GM18498 (cell line): ENCODE measurements around the gene PLA2R1.
"Not testable (repeated sequence)": the region's sequence is repeated elsewhere in the genome, so short reads cannot be mapped to it uniquely, and the experiment has no call there.

Experiments
- ATAC-seq: cut with Tn5 transposase; IDR thresholded peaks from one replicate; pipeline ENCODE4 v1.9.1; 2021; ENCODE audit warnings: mild to moderate bottlenecking, moderate library complexity; ENCODE audit not compliant: unreplicated experiment

Gene PLA2R1

DNA sequence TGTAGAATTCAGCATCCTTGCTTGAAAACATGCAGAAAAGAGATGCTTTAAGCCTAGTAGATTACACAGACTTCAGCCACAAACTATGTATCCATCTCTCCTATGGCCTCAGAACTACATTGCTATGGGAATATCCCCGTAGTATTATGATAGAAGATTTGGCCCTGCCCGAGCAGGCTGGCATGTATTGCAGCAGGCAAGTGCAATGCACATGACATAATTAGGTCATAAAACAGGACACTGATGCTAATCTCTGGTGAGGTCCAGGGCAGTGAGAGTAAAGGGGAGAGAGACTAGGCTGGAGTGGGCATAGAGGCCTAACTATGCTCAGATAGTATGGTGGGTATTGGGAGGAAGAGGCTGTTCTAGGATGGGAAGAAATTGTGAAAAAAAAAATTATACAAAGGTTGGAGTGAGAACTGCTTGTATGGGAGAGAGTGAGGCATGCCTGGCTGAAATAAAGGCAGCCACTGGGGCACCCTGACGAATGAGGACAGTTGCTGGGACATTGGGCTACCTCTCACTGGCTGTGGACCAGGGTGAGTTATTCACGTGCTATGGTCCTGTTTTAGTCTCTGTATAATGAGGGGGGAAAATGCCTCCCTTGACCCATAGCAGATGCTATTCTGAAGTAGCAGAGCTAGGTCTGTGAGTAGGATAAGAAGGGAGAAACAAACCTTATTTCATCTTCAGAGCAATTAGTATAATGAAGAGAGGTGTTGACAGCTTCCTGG lies 1.6 kb upstream of the PLA2R1 start:
- no peak for ATAC-seq

GRCh38 chr2:160063271-160063670 lies 856 bp upstream of the PLA2R1 start:
- no peak for ATAC-seq

- ATAC-seq: no peak
Measured at GRCh38 chr2:160061944-160062291, 497 bp downstream of the PLA2R1 start.

DNA sequence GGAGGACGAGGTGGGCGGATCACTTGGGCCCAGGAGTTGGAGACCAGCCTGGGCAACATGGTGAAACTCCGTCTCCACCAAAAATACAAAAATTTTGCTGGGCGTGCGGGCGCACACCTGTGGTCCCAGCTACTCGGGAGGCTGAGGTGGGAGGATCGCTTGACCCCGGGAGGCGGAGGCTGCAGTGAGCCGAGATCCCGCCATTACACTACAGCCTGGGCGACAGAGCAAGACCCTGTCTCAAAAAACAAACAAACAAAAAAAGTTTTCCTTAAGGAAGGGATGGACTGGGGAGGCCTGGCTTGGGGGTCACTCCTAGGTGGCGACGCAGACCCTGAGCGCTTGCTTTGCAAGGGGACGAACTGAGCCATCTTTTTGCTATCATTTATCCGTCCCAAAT lies 882 bp downstream of the PLA2R1 start:
- ATAC-seq: no peak

DNA sequence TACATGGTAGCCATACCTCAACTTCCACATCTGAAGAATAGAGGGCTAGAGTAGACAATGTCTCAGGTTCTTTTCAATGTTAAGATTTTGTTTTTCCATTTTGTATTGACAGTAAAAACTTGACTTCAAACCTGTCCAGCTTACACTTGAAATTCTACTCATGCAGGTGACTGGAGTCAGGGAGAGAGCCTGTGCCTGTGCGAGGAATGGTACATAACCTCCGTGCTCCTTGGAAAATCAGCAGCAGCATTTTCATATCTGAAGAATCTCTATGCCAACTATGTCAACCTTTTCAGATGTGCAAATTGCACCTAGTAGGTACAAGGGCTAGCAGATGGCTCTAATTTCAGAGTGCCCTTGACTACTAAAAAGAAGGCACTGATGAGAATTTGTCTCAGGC lies 2.1 kb downstream of the PLA2R1 start:
- ATAC-seq: no peak

- ATAC-seq: no peak
Measured at GRCh38 chr2:160057356-160057755, 5.1 kb downstream of the PLA2R1 start.

- ATAC-seq: no peak
Measured at GRCh38 chr2:160055726-160056108, 6.7 kb downstream of the PLA2R1 start.

DNA sequence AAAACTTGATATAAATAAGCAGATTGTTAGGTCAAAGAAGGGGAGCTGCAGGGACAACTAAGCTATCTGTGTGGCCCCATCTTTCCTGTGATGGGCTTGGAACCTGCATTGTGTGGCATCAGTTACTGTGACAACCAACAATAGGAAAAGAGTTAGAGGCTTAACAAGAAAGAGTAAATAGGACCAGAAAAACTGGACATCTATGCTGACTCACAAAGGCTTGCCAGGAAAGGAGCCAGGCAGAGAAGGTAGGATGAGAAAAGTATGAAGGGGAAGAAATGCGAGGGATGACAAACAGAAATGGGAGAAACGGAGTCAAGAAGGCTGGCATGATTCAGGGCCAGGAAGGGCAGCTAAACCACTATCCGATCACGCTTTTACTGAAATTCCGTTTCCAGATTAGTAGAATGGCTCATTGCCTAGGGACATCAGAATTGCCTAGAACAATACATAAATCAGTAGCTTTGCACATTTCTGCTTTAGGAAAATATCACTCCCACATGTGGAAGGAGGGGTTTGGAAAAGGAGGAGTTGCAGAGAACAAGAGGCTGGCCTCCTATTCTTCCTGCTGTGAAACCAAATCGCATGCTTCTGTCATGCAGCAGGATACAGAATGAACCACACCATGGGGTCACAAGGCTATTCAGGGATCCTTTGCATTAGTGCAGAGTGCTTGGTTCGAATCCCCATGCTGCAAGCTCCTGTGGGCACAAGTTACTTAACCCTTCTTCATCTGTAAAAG lies 7.3 kb downstream of the PLA2R1 start:
- ATAC-seq: no peak

DNA sequence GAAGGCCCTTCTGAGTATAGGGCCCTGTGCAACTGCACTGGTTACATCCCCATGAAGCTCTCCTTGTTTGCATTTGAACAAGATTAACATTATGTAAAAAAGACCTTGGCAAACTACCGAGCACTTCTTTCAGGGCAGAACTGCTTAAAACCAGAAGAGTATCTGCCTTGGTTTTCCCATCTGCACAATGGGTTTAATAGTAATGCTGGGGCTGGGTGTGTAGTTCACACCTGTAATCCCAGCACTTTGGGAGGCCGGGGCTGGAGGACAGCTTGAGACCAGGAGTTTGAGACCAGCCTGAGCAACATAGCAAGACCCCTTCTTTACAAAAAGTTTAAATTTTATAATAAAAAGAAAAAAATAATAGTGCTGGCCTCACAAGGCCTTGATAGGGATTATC lies 8.5 kb downstream of the PLA2R1 start:
- no peak for ATAC-seq

- no peak for ATAC-seq
Measured at GRCh38 chr2:160052531-160052930, 9.9 kb downstream of the PLA2R1 start.

DNA sequence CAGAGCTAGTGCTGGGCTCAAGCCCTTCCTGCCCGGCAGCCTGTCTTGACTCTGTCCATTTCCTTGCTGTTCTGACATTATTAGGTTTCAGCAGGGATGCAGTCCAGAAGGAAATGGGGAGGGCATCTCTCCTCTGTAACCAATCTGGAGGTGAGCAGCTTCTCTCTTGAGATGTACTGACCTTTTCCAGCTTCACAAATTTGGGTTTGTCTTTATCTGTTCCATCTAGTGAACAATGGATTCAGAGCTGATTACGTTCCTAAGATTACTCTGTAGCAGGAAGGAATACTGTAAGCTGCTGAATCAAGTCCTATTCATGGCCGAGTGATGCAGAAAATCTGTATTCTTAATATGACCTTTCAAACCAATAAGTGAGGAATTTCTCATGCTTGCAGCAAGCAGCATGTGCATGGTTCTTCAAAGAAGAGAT lies 11.0 kb downstream of the PLA2R1 start:
- no peak for ATAC-seq

- ATAC-seq: no peak
Measured at GRCh38 chr2:160050147-160050546, 12.3 kb downstream of the PLA2R1 start.

DNA sequence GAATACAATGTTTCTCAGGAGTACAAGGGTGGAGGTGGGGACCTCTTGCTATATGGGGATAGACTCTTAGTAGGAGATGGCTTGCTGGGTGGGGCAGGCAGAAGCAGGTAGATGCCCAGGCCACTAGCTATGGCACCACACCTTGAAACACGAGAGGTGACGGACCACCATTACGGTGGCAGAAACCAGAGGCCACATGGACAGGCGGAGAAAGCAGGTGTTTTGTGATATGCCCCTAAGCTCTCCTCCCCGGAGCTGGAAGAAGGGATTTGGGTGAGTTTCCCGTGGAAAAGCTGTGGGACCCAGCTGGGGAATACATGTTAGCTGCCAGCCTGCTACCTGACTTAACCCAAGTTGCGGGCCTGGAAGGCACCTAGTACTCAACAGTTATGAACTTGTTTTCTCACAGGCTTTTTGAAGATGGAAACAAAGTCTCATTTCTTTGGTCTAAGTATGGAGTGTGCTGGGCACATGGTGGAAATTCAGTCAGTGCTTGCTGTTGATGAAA lies 16.7 kb downstream of the PLA2R1 start:
- no peak for ATAC-seq

DNA sequence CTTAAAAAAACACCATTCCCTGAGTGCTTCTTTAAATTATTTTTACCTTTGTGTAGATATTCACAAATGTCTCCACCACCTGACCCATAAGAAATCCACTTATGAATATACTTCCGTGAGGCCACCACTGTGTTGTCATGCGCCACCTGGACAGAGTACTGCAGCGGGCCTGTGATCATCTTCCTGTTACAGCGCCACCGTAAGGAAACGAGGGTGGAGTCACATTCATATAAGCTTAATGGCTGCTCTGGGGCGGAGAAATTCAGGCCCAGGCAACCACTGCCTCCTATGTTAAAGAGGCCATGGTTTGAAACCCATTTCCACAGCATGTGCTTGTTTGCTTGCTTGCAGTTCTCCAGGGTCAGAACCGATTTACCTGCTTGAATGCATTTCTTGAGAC lies 17.7 kb downstream of the PLA2R1 start:
- no peak for ATAC-seq

DNA sequence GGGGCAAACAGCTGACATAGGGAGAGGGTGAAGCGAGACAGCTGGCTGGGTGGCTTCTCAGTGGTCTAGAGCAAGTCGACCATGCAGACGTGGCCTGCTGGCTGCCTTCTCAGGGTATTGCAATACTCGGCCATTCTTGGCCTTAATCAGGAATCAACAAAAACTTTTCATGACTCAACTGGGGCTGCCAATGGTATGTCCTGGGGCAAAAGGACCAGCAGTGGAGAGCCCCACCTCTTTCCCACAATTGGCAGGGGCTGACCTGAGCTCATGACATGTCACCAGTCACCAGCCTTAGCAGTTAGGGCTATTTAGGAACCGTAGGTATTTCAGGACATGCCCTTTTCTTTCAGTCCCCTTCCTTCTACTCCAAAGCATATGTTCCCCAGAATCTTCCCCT lies 19.1 kb downstream of the PLA2R1 start:
- ATAC-seq: no peak

DNA sequence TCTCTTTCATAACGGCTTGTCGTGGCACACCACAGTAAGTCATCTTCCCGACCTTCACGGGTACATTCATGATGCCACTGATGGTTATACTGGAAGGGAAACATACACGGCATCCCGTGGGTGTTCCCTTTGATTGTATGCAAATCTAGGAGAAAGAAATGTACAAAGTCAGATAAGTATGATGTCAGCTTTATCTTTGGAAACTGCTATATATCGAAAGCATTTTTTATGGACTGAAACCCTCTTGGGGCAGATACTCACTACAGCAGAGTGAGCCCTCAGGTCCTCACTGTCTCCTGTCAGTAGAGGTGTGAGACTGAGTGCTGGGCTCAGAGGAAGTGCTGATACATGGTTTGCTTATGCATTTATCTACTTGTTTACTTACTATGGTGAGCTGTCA lies 20.4 kb downstream of the PLA2R1 start:
- ATAC-seq: no peak

DNA sequence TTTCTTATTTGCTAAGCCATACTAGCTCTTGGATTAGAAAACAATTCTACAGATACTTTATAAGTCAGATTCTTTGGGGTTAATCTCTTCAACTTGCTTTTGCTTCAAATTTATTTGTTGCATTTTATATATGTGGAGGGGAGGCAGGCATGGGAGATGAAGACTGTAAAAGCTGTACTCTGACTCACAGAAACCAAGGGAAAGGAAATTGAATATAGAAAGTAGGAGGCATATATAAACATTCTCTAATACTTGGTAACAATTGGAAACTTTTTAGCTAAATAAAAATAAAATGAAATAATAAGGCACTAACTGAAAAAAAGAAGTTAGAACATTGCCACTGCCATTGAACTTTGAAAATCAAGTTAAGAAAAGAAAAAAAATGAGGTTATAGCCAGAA lies 21.3 kb downstream of the PLA2R1 start:
- no peak for ATAC-seq

GRCh38 chr2:160039166-160039903 lies 23.1 kb downstream of the PLA2R1 start:
- no peak for ATAC-seq

- ATAC-seq: not testable (repeated sequence)
Measured at GRCh38 chr2:160038662-160039061, 23.8 kb downstream of the PLA2R1 start.

DNA sequence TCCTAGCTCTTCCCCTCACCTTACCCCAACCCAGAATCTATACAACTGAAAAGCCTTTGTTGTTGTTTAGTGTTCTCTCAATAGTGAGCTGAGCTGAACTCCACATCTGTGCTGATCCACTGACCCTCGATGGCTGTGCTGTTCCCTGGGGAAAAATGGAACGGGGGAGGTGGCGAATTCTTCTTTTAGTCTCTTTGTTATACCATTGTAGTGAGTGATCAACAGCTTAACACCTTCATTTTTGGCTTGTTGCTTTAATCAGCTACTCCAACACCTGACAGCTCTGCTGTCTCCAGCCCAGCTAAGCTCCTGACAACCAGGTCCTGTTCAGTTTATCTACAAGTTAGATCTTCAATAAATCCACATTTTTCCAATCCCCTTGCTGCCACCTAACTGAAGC lies 25.7 kb downstream of the PLA2R1 start:
- no peak for ATAC-seq

- ATAC-seq: no peak
Measured at GRCh38 chr2:160035125-160035524, 27.3 kb downstream of the PLA2R1 start.

DNA sequence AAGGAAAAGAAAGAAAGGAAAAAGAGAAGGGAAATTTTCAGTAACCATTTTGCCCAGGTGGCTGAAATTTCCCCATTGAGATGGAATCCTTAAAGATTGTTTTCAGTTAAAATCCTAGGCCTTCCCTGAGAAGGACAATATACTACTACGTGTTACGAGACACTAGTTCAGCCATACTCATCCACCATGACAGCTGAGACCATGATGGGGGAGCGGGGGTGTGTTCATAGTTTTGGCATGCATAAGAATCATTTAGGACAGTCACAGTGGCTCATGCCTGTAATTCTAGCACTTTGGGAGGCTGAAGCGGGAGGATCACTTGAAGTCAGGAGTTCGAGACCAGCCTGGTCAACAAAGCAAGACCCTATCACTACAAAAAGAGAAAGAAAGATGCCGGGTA lies 28.0 kb downstream of the PLA2R1 start:
- no peak for ATAC-seq
